ENCODE measurements around the gene C5orf34. TPM values are rescaled to one million over a fixed set of nuclear protein-coding genes. Genes with fewer than 3 reads are reported as not detected.

Gene C5orf34
- total and polyA plus RNA-seq, 9 of the 15 experiments (the other 6 are each of a cell fraction or from before 2014, with no cell fraction given), result 13.2 to 32.6 (median 20.7) TPM

GRCh38 chr5:43497311-43498104, 17.4 kb downstream of the C5orf34 start:
- ATAC-seq (peak; percentile 63), DNase-seq (ENCODE audit: extremely low read depth in 1 of 4, low spot score in 3 of 4) (no peak), FAIRE-seq (no peak)
- Histone ChIP-seq H3K9me3 (replicated peaks; ENCODE audit: control insufficient read depth, insufficient read depth, low read depth, low read length) (no peaks in the 10 kb centered on the region), H3K9me1 (ENCODE audit: control insufficient read depth, insufficient read depth, low read length) (no peaks in the 10 kb centered on the region), H3K27ac (ENCODE audit: extremely low read depth, low read depth, low read length) (no peak overlapping the region), H2AFZ (ENCODE audit: low read depth, low read length) (no peak overlapping the region), H3K4me1 (replicated peaks in 1 of 2; ENCODE audit: control insufficient read depth in 2 of 2, insufficient read depth in 2 of 2, low read length in 2 of 2) (no peaks in the 10 kb centered on the region), H3K36me3 (ENCODE audit: control insufficient read depth, insufficient read depth, low read length) (peaks cover 22% of the 10 kb centered on the region), H4K20me1 (replicated peaks; ENCODE audit: control insufficient read depth, insufficient read depth, low read length) (no peaks in the 10 kb centered on the region), H3K9ac (ENCODE audit: insufficient read depth in 1 of 2, low read depth in 2 of 2, low read length in 2 of 2) (no peak overlapping the region), H3K27me3 (ENCODE audit: control insufficient read depth in 2 of 2, insufficient read depth in 2 of 2, low read length in 2 of 2) (no peaks in the 10 kb centered on the region), H3K4me3 (no peak overlapping the region), H3K79me2 (ENCODE audit: control insufficient read depth, insufficient read depth, low read length) (no peaks in the 10 kb centered on the region), H3K4me2 (ENCODE audit: insufficient read depth, low read length) (no peak overlapping the region)
- in situ Hi-C loops (cut with MboI), result no loop called here
- POLR2A ChIA-PET, result interaction anchor here (1.9 to 5.9 kb wide), 2 partner anchors 12 to 17 kb away, joined by 4 to 43 read pairs; partner anchors contain the start of gene TMEM267
- CTCF ChIA-PET (ENCODE audit: low intra/inter-chr PET ratio), result no interaction called here
- intact Hi-C loops (cut with micrococcal nuclease), result no loop called here
- 67% methylated on average over 5 of the region's 5 CpGs for WGBS (ENCODE audit: insufficient coverage, low coverage, missing lambda C conversion rate)
- BruUV-seq (replicated peaks), result no TSS peak
- TF ChIP-seq JUNB (CRISPR knock-in tag; conservative IDR thresholded peaks at IDR 0.05) (no peak), ZNF785 (CRISPR knock-in tag; IDR thresholded peaks at IDR 0.05) (no peak), ZNF384 (IDR thresholded peaks at IDR 0.05; ENCODE audit: low read depth, low read length) (no peak), NR3C1 (CRISPR knock-in tag; IDR thresholded peaks at IDR 0.05) (no peak), ZFP91 (CRISPR knock-in tag; IDR thresholded peaks at IDR 0.05) (no peak), ZNF707 (CRISPR knock-in tag; conservative IDR thresholded peaks at IDR 0.05) (no peak), ILF3 (IDR thresholded peaks at IDR 0.05; ENCODE audit: borderline replicate concordance) (no peak), SMAD4 (CRISPR knock-in tag; conservative IDR thresholded peaks at IDR 0.05) (no peak), ASH1L (IDR thresholded peaks at IDR 0.05; ENCODE audit: borderline replicate concordance, low read depth, partially characterized antibody) (no peak), POLR3G (IDR thresholded peaks at IDR 0.05; ENCODE audit: extremely low read depth, insufficient read length, insufficient replicate concordance) (no peak), NUFIP1 (IDR thresholded peaks at IDR 0.05; ENCODE audit: partially characterized antibody) (no peak), SMARCE1 (IDR thresholded peaks at IDR 0.05) (no peak), ZC3H11A (IDR thresholded peaks at IDR 0.05; ENCODE audit: low read depth, low read length) (no peak), FOXO4 (CRISPR knock-in tag; IDR thresholded peaks at IDR 0.05) (no peak)
- TF ChIP-seq, protein P1, sequence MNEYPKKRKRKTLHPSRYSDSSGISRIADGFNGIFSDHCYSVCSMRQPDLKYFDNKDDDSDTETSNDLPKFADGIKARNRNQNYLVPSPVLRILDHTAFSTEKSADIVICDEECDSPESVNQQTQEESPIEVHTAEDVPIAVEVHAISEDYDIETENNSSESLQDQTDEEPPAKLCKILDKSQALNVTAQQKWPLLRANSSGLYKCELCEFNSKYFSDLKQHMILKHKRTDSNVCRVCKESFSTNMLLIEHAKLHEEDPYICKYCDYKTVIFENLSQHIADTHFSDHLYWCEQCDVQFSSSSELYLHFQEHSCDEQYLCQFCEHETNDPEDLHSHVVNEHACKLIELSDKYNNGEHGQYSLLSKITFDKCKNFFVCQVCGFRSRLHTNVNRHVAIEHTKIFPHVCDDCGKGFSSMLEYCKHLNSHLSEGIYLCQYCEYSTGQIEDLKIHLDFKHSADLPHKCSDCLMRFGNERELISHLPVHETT (CRISPR knock-in tag; conservative IDR thresholded peaks at IDR 0.05 in 1 of 2, IDR thresholded peaks at IDR 0.05 in 1 of 2), result no peak
- TF ChIP-seq, protein P2, sequence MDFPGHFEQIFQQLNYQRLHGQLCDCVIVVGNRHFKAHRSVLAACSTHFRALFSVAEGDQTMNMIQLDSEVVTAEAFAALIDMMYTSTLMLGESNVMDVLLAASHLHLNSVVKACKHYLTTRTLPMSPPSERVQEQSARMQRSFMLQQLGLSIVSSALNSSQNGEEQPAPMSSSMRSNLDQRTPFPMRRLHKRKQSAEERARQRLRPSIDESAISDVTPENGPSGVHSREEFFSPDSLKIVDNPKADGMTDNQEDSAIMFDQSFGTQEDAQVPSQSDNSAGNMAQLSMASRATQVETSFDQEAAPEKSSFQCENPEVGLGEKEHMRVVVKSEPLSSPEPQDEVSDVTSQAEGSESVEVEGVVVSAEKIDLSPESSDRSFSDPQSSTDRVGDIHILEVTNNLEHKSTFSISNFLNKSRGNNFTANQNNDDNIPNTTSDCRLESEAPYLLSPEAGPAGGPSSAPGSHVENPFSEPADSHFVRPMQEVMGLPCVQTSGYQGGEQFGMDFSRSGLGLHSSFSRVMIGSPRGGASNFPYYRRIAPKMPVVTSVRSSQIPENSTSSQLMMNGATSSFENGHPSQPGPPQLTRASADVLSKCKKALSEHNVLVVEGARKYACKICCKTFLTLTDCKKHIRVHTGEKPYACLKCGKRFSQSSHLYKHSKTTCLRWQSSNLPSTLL (IDR thresholded peaks at IDR 0.05), result no peak

Data from K562 (cell line).